ENCODE data around the gene QSOX1. TPM values are rescaled to one million over a fixed set of nuclear protein-coding genes. Genes with fewer than 3 reads are reported as not detected.
A peak's percentile ranks its signal among the peaks of the same experiment; 100 is the strongest.

The QSOX1 gene
- total RNA-seq, 2 donors from 2014 or later, result 395 to 450 TPM

DNA sequence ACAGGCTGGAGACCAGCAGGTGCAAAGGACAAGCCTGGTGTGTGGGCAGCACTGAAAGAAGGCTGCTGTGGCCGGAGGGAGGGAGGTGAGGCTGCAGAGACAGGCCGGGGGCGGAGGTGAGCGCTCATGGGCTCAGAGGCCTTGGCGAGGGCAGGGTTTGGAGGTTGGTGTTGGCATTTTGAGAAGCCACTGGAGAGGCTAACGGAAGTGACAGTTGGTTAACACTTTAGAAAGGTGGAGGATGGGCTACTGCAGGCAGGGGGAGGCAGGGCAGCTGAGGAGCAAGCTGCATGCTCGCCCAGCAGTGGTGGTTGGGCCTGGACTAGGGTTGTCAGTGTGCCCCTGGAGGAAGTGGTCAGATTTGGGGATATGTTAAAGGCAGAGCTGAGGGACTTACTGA is 37.5 kb downstream of the QSOX1 start:
- Histone ChIP-seq H3K9ac (ENCODE audit: low read depth in 2 of 2, low read length in 2 of 2) (no peak overlapping the region), H3K9me3 (no peaks in the 10 kb centered on the region), H3K27me3 (no peaks in the 10 kb centered on the region), H3K4me3 (no peak overlapping the region), H3K27ac (no peak overlapping the region), H3K36me3 (peaks cover 10% of the 10 kb centered on the region), H3K4me1 (no peaks in the 10 kb centered on the region)
- DNase-seq, result no peak
- TF ChIP-seq CTCF (IDR thresholded peaks at IDR 0.05), result no peak
- intact Hi-C loops (cut with DNase I), result no loop called here

- Histone ChIP-seq H3K27ac (no peak overlapping the region), H3K9me3 (no peaks in the 10 kb centered on the region), H3K9ac (ENCODE audit: low read depth in 2 of 2, low read length in 2 of 2) (no peak overlapping the region), H3K27me3 (no peaks in the 10 kb centered on the region), H3K4me3 (no peak overlapping the region), H3K36me3 (peaks cover 10% of the 10 kb centered on the region), H3K4me1 (no peaks in the 10 kb centered on the region)
- intact Hi-C loops (cut with DNase I), result no loop called here
- no peak for TF ChIP-seq CTCF (IDR thresholded peaks at IDR 0.05)
- DNase-seq, result peak; percentile 61
These were observed 38.7 kb downstream of the QSOX1 start for GRCh38 chr1:180193141-180194047.

DNA sequence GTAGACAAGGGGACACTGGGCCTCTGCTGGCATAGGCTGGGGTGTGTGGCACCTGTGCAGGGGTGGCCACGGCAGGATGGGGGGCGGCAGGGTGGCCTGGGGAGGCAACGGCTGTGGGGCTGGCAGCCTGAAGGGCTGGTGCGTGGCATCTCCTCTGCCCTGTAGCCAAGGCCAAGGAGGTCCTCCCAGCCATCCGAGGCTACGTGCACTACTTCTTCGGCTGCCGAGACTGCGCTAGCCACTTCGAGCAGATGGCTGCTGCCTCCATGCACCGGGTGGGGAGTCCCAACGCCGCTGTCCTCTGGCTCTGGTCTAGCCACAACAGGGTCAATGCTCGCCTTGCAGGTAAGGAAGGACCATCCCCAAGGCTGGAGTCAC is 39.4 kb downstream of the QSOX1 start:
- H3K36me3 ChIP-seq, result peaks cover 10% of the 10 kb centered on the region
- no peak for TF ChIP-seq CTCF (IDR thresholded peaks at IDR 0.05)

GRCh38 chr1:180194546-180195207 is 40.0 kb downstream of the QSOX1 start:
- no peaks in the 10 kb centered on the region for H3K4me1 ChIP-seq
- DNase-seq, result peak; percentile 44
- intact Hi-C loops (cut with DNase I), result no loop called here
- no peaks in the 10 kb centered on the region for H3K27me3 ChIP-seq
- H3K36me3 ChIP-seq, result peaks cover 8% of the 10 kb centered on the region
- H3K4me3 ChIP-seq, result no peak overlapping the region
- no peak for TF ChIP-seq CTCF (IDR thresholded peaks at IDR 0.05)
- H3K27ac ChIP-seq, result no peak overlapping the region
- H3K9ac ChIP-seq (ENCODE audit: low read depth in 2 of 2, low read length in 2 of 2), result no peak overlapping the region
- H3K9me3 ChIP-seq, result no peaks in the 10 kb centered on the region

More for the DNA sequence above, 39.4 kb downstream of the QSOX1 start:
- DNase-seq, result no peak
- Histone ChIP-seq H3K4me3 (no peak overlapping the region), H3K27ac (no peak overlapping the region), H3K9me3 (no peaks in the 10 kb centered on the region), H3K4me1 (no peaks in the 10 kb centered on the region), H3K27me3 (no peaks in the 10 kb centered on the region), H3K9ac (ENCODE audit: low read depth in 2 of 2, low read length in 2 of 2) (no peak overlapping the region)
- intact Hi-C loops (cut with DNase I), result no loop called here

GRCh38 chr1:180195401-180195800 is 40.7 kb downstream of the QSOX1 start:
- H3K9ac ChIP-seq (ENCODE audit: low read depth in 2 of 2, low read length in 2 of 2), result no peak overlapping the region
- peaks cover 5% of the 10 kb centered on the region for H3K36me3 ChIP-seq
- no peaks in the 10 kb centered on the region for H3K4me1 ChIP-seq
- no peaks in the 10 kb centered on the region for H3K9me3 ChIP-seq
- H3K4me3 ChIP-seq, result no peak overlapping the region
- no peak overlapping the region for H3K27ac ChIP-seq
- no peak for TF ChIP-seq CTCF (IDR thresholded peaks at IDR 0.05)
- intact Hi-C loops (cut with DNase I), result no loop called here
- no peaks in the 10 kb centered on the region for H3K27me3 ChIP-seq
- no peak for DNase-seq
